Measurements from ENCODE around the gene C19orf25.

DNA sequence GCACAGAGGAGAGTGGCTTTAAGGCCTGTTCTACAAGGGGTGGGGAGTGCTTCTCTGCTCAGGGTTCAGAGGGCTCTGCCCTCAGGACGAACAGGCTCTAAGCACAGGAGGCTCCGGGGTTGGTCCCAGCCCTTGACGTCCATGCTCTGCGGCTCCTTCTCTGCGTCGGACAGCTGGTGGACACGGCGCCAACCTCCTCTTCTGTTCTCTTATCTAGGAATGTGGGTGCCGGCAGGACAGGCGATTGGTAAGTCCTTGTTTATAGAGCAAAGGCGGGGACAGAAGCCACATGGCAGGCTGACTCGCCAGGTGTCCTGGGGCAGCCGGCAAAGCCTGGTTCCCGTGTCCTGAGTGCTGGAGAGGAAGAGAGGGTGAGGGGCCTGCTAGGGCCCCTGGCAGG is 49.3 kb downstream of the C19orf25 start:
- TF ChIP-seq, protein P1, sequence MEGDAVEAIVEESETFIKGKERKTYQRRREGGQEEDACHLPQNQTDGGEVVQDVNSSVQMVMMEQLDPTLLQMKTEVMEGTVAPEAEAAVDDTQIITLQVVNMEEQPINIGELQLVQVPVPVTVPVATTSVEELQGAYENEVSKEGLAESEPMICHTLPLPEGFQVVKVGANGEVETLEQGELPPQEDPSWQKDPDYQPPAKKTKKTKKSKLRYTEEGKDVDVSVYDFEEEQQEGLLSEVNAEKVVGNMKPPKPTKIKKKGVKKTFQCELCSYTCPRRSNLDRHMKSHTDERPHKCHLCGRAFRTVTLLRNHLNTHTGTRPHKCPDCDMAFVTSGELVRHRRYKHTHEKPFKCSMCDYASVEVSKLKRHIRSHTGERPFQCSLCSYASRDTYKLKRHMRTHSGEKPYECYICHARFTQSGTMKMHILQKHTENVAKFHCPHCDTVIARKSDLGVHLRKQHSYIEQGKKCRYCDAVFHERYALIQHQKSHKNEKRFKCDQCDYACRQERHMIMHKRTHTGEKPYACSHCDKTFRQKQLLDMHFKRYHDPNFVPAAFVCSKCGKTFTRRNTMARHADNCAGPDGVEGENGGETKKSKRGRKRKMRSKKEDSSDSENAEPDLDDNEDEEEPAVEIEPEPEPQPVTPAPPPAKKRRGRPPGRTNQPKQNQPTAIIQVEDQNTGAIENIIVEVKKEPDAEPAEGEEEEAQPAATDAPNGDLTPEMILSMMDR (IDR thresholded peaks at IDR 0.05) = no peak
- no peak for TF ChIP-seq POLR2A (IDR thresholded peaks at IDR 0.05)
